ENCODE results near the gene DDHD1.

The DDHD1 gene

GRCh38 chr14:52987042-52987441 lies 166.1 kb downstream of the DDHD1 start:
- Histone ChIP-seq H3K27me3 (replicated peaks; ENCODE audit: control insufficient read depth, insufficient read depth, low read length) (no peaks in the 10 kb centered on the region), H3K4me3 (ENCODE audit: low read length) (no peak overlapping the region), H3K36me3 (ENCODE audit: control insufficient read depth, insufficient read depth, low read length, severe bottlenecking) (no peaks in the 10 kb centered on the region), H3K4me1 (ENCODE audit: control insufficient read depth, insufficient read depth, low read length) (peaks cover under 1% of the 10 kb centered on the region), H3K9me3 (ENCODE audit: control insufficient read depth, low read length) (no peaks in the 10 kb centered on the region), H3K9ac (ENCODE audit: low read length) (no peak overlapping the region)
- no peak for DNase-seq (ENCODE audit: low read depth)

Data from adipocyte (in vitro differentiated cells).